Measurements from ENCODE around the gene ASIC4.

ASIC4 gene

DNA sequence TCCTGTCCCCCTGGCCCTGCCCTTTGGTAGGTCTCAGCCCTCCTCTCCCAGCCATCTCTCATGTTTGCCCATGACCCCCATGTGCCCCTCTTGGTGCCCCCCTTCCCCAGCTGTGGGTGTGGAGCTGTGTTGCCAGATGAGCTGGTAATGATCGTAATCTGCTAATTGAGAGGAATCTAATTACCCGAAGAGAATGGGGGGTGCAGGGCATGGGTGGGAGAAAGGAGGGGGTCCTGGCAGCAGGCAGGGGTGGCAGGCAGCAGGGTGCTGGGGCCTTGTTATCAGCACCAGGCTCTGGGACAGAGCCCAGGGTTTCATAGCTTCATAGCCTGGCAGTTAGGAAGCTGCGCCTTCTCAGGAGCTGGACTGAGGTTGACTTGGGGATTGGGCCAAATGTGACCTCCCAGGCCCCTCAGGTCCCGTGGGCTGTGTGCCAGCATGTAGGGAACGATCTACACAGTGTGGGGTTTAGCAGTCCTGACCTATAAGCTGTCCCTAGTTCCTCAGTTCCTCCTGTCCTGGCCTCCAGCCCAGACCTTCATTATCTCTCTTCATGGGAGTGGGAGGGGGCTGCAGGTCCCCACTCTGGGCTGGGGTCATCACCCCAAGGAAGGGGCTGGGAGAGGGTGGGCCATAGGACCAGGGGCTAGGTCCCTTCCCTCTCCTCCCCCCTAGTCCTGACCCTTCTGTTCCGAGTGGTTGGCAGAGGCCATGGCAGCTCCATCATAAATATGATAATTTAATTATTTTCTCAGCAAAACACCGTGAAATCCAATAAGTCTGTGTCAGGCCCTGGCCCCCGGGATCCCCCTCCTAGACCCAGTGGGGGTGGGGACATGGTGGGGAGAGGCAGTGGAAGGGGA lies 6.5 kb upstream of the ASIC4 start:
- no peaks in the 10 kb centered on the region for H3K9me3 ChIP-seq (ENCODE audit: low read length)
- no peak overlapping the region for H3K4me3 ChIP-seq (ENCODE audit: low read length)
- no peak overlapping the region for H2AFZ ChIP-seq (ENCODE audit: low read depth, low read length)
- H3K27me3 ChIP-seq (ENCODE audit: insufficient read depth, low read length) = peaks cover 16% of the 10 kb centered on the region
- peaks cover 5% of the 10 kb centered on the region for H3K36me3 ChIP-seq (ENCODE audit: insufficient read depth, low read length)
- H3K4me1 ChIP-seq (ENCODE audit: insufficient read depth, low read length) = peaks cover 58% of the 10 kb centered on the region

DNA sequence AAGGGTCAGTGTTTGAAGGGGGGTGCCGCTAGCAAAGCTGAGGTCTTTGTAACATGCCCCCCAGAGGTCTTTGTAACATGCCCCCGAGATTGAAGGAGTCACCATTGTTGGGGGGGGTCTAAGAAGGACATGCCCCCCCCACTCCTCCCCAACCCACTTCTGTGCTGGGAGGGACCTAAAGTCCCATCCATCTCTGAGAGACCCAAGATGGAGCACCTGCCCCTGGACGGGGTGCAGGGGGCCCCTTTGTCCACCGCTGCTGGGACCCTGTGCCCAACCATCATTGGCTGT lies 5.9 kb upstream of the ASIC4 start:
- Histone ChIP-seq H3K9me3 (ENCODE audit: low read length) (no peaks in the 10 kb centered on the region), H3K4me3 (ENCODE audit: low read length) (no peak overlapping the region), H3K36me3 (ENCODE audit: insufficient read depth, low read length) (peaks cover 5% of the 10 kb centered on the region), H3K4me1 (ENCODE audit: insufficient read depth, low read length) (peaks cover 63% of the 10 kb centered on the region), H2AFZ (ENCODE audit: low read depth, low read length) (no peak overlapping the region), H3K27me3 (ENCODE audit: insufficient read depth, low read length) (peaks cover 22% of the 10 kb centered on the region)

DNA sequence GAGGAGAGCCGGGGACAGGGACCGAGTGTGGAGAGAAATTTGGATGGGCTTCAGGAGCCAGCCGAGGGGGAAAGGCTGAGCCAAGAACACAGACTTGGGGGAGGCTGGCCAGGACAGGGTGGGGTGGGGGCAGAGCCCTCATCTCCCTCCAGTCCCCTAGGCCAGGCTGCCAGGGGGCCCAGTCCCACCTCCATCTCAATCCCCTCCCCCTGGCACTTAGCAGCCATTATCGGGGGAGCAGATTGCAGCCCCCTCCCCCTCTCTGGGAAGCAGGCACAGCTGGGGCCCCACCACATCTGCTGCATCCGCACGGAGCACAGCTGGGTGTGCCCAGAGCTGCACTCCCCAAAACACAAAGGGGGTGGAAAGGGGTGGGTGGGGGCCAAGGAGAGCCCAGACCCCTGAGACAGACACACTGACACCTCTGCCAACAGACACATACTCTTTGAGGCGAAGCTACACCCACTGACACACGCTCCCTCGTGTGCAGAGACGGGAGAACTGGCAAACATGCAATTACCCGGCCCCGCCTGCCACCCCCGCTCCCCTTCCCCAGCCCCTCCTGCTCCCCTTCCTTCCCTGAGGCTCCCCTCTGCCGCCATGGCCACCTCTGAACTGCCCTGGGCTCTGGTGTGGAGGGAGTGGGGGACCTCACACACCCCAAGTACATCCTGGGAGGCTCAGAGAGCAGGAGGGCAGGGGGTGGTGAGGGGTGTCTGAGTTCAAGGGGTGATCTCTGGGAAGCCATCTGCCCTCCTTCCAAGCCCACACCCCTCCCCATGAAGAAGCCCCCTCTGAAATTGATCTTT lies 5.1 kb upstream of the ASIC4 start:
- peaks cover 70% of the 10 kb centered on the region for H3K4me1 ChIP-seq (ENCODE audit: insufficient read depth, low read length)
- H3K9me3 ChIP-seq (ENCODE audit: low read length) = no peaks in the 10 kb centered on the region
- H3K4me3 ChIP-seq (ENCODE audit: low read length) = no peak overlapping the region
- peaks cover 30% of the 10 kb centered on the region for H3K27me3 ChIP-seq (ENCODE audit: insufficient read depth, low read length)
- no peak overlapping the region for H2AFZ ChIP-seq (ENCODE audit: low read depth, low read length)
- peaks cover 1% of the 10 kb centered on the region for H3K36me3 ChIP-seq (ENCODE audit: insufficient read depth, low read length)

DNA sequence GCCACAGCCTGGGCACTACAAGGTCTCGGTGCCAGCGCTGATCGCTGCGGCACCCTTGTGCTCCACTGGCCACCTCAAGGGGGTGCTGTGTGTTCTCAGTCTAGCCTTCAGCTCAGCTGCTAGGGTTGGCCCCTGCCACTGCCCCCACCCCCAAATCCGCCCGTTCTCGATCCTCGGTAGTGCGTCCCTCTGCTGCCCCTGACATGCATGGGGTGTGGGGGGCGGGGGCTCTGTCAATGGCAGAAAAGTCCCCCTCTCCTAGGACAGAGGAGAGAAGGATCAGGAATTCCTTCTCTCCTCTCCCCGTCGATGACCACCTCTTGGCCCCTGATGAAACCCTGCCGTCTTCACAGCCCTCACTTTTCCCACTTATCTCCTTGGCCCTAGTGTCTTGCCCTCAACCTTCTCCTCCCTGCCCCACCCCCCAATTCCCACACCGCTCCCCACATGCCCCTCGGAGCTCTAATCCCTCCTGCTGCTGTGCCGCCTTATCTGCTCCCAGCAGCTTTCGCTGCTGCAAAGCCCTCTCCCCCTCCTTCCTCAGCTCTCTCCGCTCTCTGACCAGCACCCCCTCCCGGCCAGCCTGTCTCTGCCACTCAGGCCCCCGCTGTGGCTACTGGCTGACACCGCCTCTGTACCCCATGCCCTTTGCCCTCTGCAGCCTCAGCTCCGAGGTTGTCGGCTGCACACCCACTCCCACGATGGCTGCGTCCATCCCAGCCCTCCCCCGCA lies 4.3 kb upstream of the ASIC4 start:
- Histone ChIP-seq H3K4me3 (ENCODE audit: low read length) (peak overlapping the region; percentile 23), H3K9me3 (ENCODE audit: low read length) (no peaks in the 10 kb centered on the region), H3K36me3 (ENCODE audit: insufficient read depth, low read length) (no peaks in the 10 kb centered on the region), H3K4me1 (ENCODE audit: insufficient read depth, low read length) (peaks cover 76% of the 10 kb centered on the region), H2AFZ (ENCODE audit: low read depth, low read length) (no peak overlapping the region), H3K27me3 (ENCODE audit: insufficient read depth, low read length) (peaks cover 37% of the 10 kb centered on the region)

DNA sequence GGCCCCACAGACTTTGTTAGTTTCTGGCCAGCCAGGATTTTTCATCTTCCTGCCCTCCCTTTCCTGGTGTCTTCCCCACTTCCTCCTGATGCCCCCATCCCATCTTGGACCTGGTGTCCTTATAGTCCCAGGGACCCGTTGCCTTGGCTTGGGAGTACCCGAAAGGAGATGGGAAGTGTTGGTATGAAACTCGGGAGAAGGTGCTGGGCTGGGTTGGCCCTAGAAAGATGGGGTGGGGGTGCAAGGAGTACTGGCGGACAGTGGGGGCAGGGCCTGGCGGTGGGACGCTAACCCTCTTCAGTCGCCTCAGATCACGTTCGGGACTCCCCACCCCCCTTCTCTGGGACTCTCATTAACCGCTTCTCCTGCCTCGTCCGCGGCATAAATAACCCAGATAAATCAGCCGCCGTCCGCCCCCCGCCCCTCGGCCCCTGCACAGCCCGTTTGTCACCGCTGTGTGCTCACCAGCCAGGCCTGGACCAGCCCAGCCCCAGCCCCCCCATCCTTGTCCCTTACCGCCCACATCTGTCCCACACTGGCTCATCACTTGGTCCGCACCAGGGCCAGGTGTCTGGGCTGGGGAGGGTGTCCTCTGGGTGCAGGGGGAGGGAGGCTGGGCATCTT lies 3.7 kb upstream of the ASIC4 start:
- Histone ChIP-seq H3K27me3 (ENCODE audit: insufficient read depth, low read length) (peaks cover 44% of the 10 kb centered on the region), H3K4me3 (ENCODE audit: low read length) (no peak overlapping the region), H3K9me3 (ENCODE audit: low read length) (no peaks in the 10 kb centered on the region), H3K36me3 (ENCODE audit: insufficient read depth, low read length) (no peaks in the 10 kb centered on the region), H2AFZ (ENCODE audit: low read depth, low read length) (no peak overlapping the region), H3K4me1 (ENCODE audit: insufficient read depth, low read length) (peaks cover 76% of the 10 kb centered on the region)

DNA sequence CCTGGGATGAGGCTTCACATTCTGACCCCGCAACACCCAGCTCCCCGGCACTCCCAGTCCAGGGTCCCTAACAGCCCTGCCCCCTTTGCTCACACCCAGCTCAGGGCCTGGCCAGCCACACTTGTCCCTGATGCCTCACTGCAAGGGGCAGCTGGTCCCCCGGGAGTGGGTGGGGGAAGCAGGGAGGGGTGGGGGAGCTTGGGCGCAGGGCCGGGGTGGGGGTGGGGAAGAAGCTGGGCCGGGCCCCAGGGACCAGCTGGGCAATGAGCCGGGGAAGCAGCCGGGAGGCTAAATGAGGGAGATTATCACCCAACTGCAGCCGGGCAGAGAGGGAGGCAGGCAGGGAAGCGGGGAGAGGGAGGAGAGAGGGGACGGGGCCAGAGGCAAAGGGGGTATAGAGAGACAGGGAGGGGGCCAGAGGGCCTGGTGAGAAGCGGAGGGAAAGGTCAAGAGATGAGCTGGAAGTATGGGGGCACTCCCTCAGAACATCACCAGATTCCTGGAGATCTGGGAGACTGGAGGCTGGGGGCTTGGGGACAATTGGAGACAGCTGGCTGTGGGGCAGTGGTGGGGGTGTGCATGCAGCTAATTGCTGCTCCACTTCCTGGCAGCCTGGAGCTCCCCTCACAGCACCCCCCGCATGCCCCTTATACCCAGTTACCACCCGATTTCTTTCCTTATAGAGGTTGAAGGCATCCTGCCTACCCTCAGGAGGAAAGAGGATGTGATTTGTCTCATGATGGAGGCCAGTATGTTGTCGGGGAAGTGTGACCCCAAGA lies 2.5 kb upstream of the ASIC4 start:
- peaks cover 66% of the 10 kb centered on the region for H3K4me1 ChIP-seq (ENCODE audit: insufficient read depth, low read length)

DNA sequence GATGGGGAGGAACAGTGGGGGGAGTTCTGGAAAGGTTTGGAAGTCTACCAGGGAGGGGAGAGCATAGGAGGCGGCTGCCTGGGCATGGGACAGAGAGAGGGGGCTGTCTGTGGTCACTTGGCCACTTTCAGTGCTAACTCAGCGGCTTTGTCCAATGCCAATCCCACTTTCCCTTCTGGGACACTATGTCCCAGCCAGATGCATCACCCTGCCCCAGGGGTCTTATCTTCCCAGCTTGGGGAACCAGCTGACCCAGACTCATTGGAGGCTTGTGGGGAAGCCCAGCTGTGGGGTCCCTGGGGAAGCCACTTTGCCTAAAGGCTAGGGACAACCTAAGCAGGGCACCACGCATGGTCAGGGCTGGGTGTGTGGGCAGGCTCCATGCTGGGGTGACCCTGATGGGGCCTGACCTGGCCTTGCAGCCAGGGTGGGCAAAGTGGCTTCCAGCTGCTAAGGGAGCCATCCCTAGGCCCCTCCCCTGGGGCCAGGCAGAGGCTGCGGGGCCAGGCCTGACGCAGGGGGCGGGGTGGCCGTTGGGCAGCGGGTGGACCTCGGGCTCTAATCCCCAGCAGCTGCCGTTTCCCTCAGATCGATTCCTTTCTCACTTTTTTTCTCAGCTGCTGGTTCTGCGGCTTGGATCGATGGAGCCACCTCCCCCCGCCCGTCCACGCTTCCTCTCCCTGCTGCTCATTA lies 1.6 kb upstream of the ASIC4 start:
- Histone ChIP-seq H3K27me3 (ENCODE audit: insufficient read depth, low read length) (peaks cover 64% of the 10 kb centered on the region), H2AFZ (ENCODE audit: low read depth, low read length) (no peak overlapping the region), H3K4me3 (ENCODE audit: low read length) (no peak overlapping the region), H3K4me1 (ENCODE audit: insufficient read depth, low read length) (peaks cover 57% of the 10 kb centered on the region), H3K36me3 (ENCODE audit: insufficient read depth, low read length) (no peaks in the 10 kb centered on the region), H3K9me3 (ENCODE audit: low read length) (no peaks in the 10 kb centered on the region)

More for the DNA sequence above, 2.5 kb upstream of the ASIC4 start:
- no peak overlapping the region for H2AFZ ChIP-seq (ENCODE audit: low read depth, low read length)
- H3K4me3 ChIP-seq (ENCODE audit: low read length) = no peak overlapping the region
- no peaks in the 10 kb centered on the region for H3K9me3 ChIP-seq (ENCODE audit: low read length)
- H3K27me3 ChIP-seq (ENCODE audit: insufficient read depth, low read length) = peaks cover 55% of the 10 kb centered on the region
- H3K36me3 ChIP-seq (ENCODE audit: insufficient read depth, low read length) = no peaks in the 10 kb centered on the region

DNA sequence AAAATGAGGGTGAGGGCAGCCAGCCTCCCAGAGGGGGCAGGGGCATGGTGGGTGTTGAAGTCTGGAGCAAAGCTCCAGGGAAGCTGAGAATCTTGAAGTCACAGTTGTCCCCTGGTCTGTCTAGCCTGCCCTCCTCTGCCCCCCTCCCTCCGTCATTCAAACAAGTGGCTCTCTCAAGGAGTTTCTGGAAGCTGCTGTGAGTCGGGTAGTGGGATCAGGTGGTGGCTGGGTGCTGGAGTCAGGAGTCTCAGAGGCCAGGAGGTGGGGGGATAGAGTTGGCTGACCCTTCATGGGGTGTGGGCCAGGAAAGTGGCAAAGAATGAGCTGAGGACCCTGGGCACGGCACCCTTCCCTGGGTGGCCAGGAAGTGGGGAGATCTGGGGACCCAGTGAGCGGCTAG lies 495 bp upstream of the ASIC4 start:
- H3K36me3 ChIP-seq (ENCODE audit: insufficient read depth, low read length) = no peaks in the 10 kb centered on the region
- no peaks in the 10 kb centered on the region for H3K9me3 ChIP-seq (ENCODE audit: low read length)
- no peak overlapping the region for H3K4me3 ChIP-seq (ENCODE audit: low read length)
- peaks cover 48% of the 10 kb centered on the region for H3K4me1 ChIP-seq (ENCODE audit: insufficient read depth, low read length)
- peaks cover 69% of the 10 kb centered on the region for H3K27me3 ChIP-seq (ENCODE audit: insufficient read depth, low read length)
- no peak overlapping the region for H2AFZ ChIP-seq (ENCODE audit: low read depth, low read length)

DNA sequence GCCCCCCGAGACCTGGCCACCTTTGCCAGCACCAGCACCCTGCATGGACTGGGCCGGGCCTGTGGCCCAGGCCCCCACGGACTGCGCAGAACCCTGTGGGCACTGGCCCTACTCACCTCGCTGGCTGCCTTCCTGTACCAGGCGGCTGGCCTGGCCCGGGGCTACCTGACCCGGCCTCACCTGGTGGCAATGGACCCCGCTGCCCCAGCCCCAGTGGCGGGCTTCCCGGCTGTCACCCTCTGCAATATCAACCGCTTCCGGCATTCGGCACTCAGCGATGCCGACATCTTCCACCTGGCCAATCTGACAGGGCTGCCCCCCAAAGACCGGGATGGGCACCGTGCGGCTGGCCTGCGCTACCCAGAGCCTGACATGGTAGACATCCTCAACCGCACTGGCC lies 554 bp downstream of the ASIC4 start:
- Histone ChIP-seq H2AFZ (ENCODE audit: low read depth, low read length) (no peak overlapping the region), H3K36me3 (ENCODE audit: insufficient read depth, low read length) (no peaks in the 10 kb centered on the region), H3K9me3 (ENCODE audit: low read length) (no peaks in the 10 kb centered on the region), H3K4me1 (ENCODE audit: insufficient read depth, low read length) (peaks cover 38% of the 10 kb centered on the region), H3K27me3 (ENCODE audit: insufficient read depth, low read length) (peaks cover 74% of the 10 kb centered on the region), H3K4me3 (ENCODE audit: low read length) (no peak overlapping the region)

DNA sequence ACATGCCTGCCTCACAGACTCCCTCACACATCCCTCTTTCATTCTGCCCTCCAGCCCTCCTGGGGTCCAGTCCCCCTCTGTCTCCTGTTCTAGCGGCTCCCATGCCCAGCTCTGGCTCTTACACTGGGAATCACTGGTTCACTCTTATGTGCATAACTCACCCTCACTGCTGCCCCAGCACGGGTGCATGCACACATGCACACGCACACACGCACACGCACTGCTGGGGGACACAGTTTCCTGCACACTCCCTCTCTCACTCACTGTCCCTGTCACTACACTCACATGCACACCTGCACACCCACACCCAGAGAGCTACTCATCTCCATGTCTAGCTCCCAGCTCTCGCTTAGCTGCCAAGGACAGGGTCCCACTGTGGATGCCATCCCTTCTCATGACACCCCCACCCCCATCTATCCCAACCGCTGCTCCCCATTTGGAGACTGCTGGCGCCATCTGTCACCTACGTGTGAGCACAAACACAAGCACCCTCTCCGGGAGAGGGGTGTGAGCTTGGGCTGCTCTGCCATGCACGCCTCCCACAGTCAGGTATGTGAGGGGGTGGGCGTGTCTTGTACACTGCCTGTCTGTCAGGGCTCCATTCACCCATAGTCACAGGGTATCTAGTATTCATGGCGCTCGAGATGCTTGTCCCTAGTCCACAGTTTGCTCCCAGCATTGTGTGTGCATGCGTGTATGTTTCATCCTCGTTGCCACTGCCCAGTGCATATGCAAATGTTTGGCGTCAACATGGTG lies 1.8 kb downstream of the ASIC4 start:
- H3K36me3 ChIP-seq (ENCODE audit: insufficient read depth, low read length) = no peaks in the 10 kb centered on the region
- H2AFZ ChIP-seq (ENCODE audit: low read depth, low read length) = no peak overlapping the region
- no peak overlapping the region for H3K4me3 ChIP-seq (ENCODE audit: low read length)
- H3K27me3 ChIP-seq (ENCODE audit: insufficient read depth, low read length) = peaks cover 83% of the 10 kb centered on the region
- H3K9me3 ChIP-seq (ENCODE audit: low read length) = no peaks in the 10 kb centered on the region
- peaks cover 34% of the 10 kb centered on the region for H3K4me1 ChIP-seq (ENCODE audit: insufficient read depth, low read length)

DNA sequence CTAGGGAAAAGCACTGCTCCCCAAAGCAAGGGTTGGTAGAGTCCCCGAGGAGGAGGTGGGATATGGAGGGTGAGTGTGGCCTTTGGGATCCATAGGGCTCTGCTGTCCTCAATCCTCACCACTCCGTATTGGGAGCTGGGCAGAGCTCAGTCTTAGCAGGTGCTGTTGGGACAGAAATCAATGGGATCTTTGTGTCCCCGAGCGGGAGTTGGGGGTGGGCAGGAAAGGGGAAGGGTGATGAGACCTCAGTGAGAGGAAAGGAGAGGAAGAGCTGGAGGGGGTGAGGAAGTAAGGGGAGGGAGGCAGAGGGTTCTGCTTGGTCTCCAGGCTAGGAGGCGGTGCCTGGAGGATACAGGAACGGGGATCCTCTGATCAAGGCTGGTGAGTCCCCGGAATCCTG lies 2.6 kb downstream of the ASIC4 start:
- H3K4me3 ChIP-seq (ENCODE audit: low read length) = no peak overlapping the region
- H3K36me3 ChIP-seq (ENCODE audit: insufficient read depth, low read length) = no peaks in the 10 kb centered on the region
- no peak overlapping the region for H2AFZ ChIP-seq (ENCODE audit: low read depth, low read length)
- peaks cover 82% of the 10 kb centered on the region for H3K27me3 ChIP-seq (ENCODE audit: insufficient read depth, low read length)
- peaks cover 37% of the 10 kb centered on the region for H3K4me1 ChIP-seq (ENCODE audit: insufficient read depth, low read length)
- no peaks in the 10 kb centered on the region for H3K9me3 ChIP-seq (ENCODE audit: low read length)

All from neuron (in vitro differentiated cells).